Measurements from ENCODE around the gene A2M. TPM values are rescaled to one million over a fixed set of nuclear protein-coding genes. Genes with fewer than 3 reads are reported as not detected.
A peak's percentile ranks its signal among the peaks of the same experiment; 100 is the strongest.

The A2M gene
- total and polyA plus RNA-seq, 9 donors = 50.5 to 926 (median 222) TPM

DNA sequence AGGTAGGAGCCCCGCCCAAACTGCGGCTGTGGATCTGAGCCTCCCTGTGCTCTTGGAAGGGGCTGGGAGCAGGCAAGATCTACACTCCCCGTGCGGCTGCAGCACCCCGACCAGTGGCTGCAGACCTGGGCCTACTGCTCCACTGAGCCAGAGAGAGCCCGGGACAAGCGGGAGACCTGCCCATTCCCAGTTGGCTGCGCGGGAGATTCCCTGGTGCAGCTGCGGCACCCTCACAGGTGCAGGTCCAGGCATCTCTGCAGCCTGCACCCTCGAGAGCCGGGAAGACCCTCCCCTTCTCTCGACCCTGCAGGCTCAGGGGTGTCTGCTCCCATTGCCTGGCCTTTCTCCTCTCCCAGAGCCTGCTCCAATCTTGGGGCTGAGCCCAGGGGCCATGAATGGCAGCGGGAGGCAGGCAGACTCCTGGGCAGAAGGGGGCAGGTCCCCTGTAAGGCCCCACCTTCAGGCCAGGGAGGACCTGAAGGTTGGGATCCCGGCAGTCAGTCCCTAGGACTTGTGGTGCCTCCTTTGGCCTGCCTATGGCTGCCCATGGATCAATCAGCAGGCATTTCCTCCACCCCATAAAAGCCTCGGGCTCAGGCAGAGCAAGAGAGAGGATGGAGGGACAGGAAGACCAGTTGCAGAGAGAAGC lies 8.8 kb upstream of the A2M start:
- Histone ChIP-seq H3K27me3 (no peaks in the 10 kb centered on the region), H3K4me1 (ENCODE audit: insufficient read depth) (no peaks in the 10 kb centered on the region), H3K36me3 (no peaks in the 10 kb centered on the region), H3K4me3 (peak overlapping the region; percentile 29), H3K27ac (no peak overlapping the region), H3K9me3 (no peaks in the 10 kb centered on the region)
- intact Hi-C loops (cut with DNase I) = no loop called here
- WGBS, 3 donors = 91 to 93% (median 92%) methylated on average over 14 to 16 of the region's 16 CpGs
- TF ChIP-seq, protein P1, sequence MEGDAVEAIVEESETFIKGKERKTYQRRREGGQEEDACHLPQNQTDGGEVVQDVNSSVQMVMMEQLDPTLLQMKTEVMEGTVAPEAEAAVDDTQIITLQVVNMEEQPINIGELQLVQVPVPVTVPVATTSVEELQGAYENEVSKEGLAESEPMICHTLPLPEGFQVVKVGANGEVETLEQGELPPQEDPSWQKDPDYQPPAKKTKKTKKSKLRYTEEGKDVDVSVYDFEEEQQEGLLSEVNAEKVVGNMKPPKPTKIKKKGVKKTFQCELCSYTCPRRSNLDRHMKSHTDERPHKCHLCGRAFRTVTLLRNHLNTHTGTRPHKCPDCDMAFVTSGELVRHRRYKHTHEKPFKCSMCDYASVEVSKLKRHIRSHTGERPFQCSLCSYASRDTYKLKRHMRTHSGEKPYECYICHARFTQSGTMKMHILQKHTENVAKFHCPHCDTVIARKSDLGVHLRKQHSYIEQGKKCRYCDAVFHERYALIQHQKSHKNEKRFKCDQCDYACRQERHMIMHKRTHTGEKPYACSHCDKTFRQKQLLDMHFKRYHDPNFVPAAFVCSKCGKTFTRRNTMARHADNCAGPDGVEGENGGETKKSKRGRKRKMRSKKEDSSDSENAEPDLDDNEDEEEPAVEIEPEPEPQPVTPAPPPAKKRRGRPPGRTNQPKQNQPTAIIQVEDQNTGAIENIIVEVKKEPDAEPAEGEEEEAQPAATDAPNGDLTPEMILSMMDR (IDR thresholded peaks at IDR 0.05) = no peak
- no peak for TF ChIP-seq POLR2A (IDR thresholded peaks at IDR 0.05)
- no peak for TF ChIP-seq EP300 (IDR thresholded peaks at IDR 0.05)
- DNase-seq = no peak

DNA sequence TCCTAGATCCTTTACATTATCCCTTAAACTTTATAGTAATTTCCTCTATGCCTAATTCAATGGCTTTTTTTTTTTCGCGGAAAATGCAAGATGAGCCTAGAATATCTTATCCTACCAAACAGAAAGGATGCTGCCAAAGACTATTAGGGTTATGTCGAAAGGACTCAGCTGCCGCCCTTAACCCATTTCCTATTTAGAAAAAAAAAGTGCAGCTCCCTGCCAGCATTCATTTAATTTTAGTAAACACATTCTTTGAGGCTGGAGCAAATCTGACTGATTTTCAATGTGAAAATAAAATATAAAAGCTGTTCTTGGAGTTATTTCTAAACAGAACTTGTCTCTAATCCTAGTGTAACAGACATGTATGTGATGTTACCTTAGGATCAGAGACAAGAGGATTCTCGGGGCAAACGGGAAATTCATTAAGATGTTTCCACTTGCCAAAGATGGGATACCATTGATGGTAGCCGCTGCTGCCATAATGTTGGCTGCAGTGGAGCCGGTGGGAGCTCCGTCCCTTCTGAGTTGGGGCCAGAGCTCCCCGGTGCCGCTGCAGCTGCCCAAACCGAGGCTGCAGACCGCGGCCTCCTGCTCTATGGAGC lies 8.2 kb upstream of the A2M start:
- no peaks in the 10 kb centered on the region for H3K4me1 ChIP-seq (ENCODE audit: insufficient read depth)
- intact Hi-C loops (cut with DNase I) = no loop called here
- DNase-seq = no peak
- peak overlapping the region in 1 of 2 donors; percentile 24 for H3K27ac ChIP-seq
- TF ChIP-seq, protein P1 (IDR thresholded peaks at IDR 0.05) = no peak
- TF ChIP-seq EP300 (IDR thresholded peaks at IDR 0.05) = no peak
- TF ChIP-seq POLR2A (IDR thresholded peaks at IDR 0.05) = no peak
- 31 to 42% (median 32%) methylated on average over 14 of the region's 14 CpGs for WGBS, 3 donors
- no peaks in the 10 kb centered on the region for H3K27me3 ChIP-seq
- H3K36me3 ChIP-seq = no peaks in the 10 kb centered on the region
- H3K9me3 ChIP-seq = no peaks in the 10 kb centered on the region
- H3K4me3 ChIP-seq = peak overlapping the region; percentile 29

DNA sequence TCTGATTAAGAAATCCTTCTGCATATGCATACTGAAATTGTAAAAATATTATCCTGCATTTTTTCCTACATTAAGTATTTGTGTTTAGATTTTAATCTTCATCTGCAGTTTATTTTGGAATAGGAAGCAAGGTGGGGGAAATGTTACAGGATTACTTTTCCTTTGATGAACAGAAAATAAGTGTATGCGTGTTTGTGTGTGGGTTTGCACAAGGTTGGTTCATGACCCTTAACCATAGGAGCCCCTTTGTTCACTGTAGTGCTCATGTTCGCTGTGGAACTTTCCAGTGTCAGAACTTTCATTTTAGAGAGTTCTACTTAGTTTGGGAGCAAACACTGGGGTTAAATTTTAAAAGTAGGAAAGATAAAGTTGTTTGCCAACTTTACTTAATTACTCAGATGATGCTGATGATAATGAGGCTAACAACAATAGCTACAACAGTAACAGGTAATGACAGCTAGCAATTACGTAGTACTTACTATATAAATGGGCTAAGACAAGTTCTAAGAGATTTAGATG lies 6.4 kb upstream of the A2M start:
- Histone ChIP-seq H3K36me3 (no peaks in the 10 kb centered on the region), H3K4me1 (ENCODE audit: insufficient read depth) (no peaks in the 10 kb centered on the region), H3K27me3 (no peaks in the 10 kb centered on the region), H3K9me3 (no peaks in the 10 kb centered on the region), H3K4me3 (no peak overlapping the region), H3K27ac (no peak overlapping the region)
- 80 to 84% (median 80%) methylated on average over 3 of the region's 3 CpGs for WGBS, 3 donors
- TF ChIP-seq POLR2A (IDR thresholded peaks at IDR 0.05) (no peak), EP300 (IDR thresholded peaks at IDR 0.05) (no peak)
- TF ChIP-seq, protein P1 (IDR thresholded peaks at IDR 0.05) = no peak
- no peak for DNase-seq
- intact Hi-C loops (cut with DNase I) = no loop called here

DNA sequence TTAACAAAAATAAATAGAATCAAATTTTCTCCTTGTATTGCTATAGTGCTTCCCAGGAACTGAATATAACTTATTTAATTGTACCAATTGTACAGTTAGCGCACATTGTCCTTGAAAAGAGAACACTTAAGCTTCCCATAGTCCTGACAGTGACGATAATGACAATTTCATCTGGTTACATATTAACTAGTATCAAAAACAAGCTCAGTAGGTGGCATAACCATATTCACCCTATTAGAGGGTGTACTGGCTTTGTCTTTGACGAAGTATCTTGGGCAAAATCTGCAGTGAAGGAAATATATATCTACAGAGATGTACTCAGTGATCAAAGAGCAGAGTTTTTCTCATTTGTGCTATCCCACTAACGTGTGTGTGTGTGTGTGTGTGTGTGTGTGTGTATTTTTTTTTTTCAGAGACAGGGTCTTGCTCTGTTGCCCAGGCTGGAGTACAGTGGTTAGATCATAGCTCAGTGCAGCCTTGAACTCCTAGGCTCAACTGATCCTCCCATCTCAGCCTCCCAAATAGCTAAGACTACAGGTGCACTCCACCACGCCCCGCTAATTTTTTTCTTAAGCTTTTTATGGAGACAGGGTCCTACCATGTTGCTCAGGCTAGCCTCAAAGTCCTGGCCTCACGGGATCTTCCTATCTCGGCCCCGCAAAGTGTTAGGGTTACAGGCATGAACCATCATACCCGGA lies 4.9 kb upstream of the A2M start:
- H3K9me3 ChIP-seq = no peaks in the 10 kb centered on the region
- H3K27me3 ChIP-seq = no peaks in the 10 kb centered on the region
- no peak overlapping the region for H3K4me3 ChIP-seq
- 82 to 88% (median 85%) methylated on average over 10 of the region's 10 CpGs for WGBS, 3 donors
- intact Hi-C loops (cut with DNase I) = no loop called here
- H3K4me1 ChIP-seq (ENCODE audit: insufficient read depth) = no peaks in the 10 kb centered on the region
- no peak for DNase-seq
- TF ChIP-seq EP300 (IDR thresholded peaks at IDR 0.05) (no peak), POLR2A (IDR thresholded peaks at IDR 0.05) (no peak)
- TF ChIP-seq, protein P1 (IDR thresholded peaks at IDR 0.05) = no peak
- no peak overlapping the region for H3K27ac ChIP-seq
- H3K36me3 ChIP-seq = no peaks in the 10 kb centered on the region

Data from ovary (tissue), 9 donors.